Psoas muscle (tissue), 8 donors: ENCODE measurements around the gene CACNA1F. TPM values are rescaled to one million over a fixed set of nuclear protein-coding genes. Genes with fewer than 3 reads are reported as not detected.

Experiments
- ATAC-seq, 4 donors: fragments of 200-7000 bp; cut with Tn5 transposase; one replicate each; pipeline ENCODE4 v1.9.1; 2020; ENCODE audit warnings: moderate library complexity in 3 of 4, mild to moderate bottlenecking in 2 of 4
- DNase-seq, 2 donors: peaks; one replicate each; pipeline ENCODE4 v3.0.0-alpha.2; 2020
- H3K27ac ChIP-seq: fragments of 200-600 bp; one replicate; pipeline ENCODE4 v1.8.0; 2022
- H3K27me3 ChIP-seq, 3 donors: fragments of 200-600 bp in 1 of 3; one replicate each; pipeline versions ENCODE4 v1.6.1 to v1.8.0; 2013 to 2022; ENCODE audit warnings: low read length in 2 of 3, mild to moderate bottlenecking in 2 of 3, moderate library complexity in 1 of 3; ENCODE audit not compliant: insufficient read depth in 3 of 3
- H3K36me3 ChIP-seq, 2 donors: fragments of 200-600 bp in 1 of 2; one replicate each; pipeline versions ENCODE4 v1.6.1 to v1.8.0; 2013 to 2022; ENCODE audit warnings: low read depth in 1 of 2, mild to moderate bottlenecking in 1 of 2, moderate library complexity in 1 of 2; ENCODE audit not compliant: insufficient read depth in 1 of 2
- H3K4me1 ChIP-seq: fragments of 200-600 bp; one replicate; pipeline ENCODE4 v1.8.0; 2022
- H3K4me3 ChIP-seq: fragments of 200-600 bp; one replicate; pipeline ENCODE4 v1.8.0; 2022; ENCODE audit warnings: mild to moderate bottlenecking
- H3K9me3 ChIP-seq: fragments of 200-600 bp; one replicate; pipeline ENCODE4 v1.8.0; 2022
- WGBS, 3 donors: extraction: QIAGEN DNeasy Blood & Tissue Kit; methylation state at CpG; one replicate each; pipeline versions ENCODE4 v1.1.6 to v1.1.7; 2013; 5-methylcytosine and 5-hydroxymethylcytosine counted together
- intact Hi-C, 2 donors: fragments of 100-400 bp; cut with DNase I; formaldehyde crosslinking; loops; one replicate each; pipeline versions ENCODE4 v1.11.0 to v1.14.2; 2022
- polyA plus RNA-seq, 3 donors: library from polyadenylated mRNA; stranded (reverse); fragments of 200-250 nt; gene quantifications; one replicate each; pipeline ENCODE4 v1.2.3, GENCODE V29; 2013
- total RNA-seq, 4 donors: library from RNA; stranded (reverse); fragmentation: NEBNext Ultra II Directional in 2 of 4; extraction: Animal tissue kit (Norgen Biotek cat#: 25700) in 2 of 4; gene quantifications; one replicate each; pipeline versions ENCODE4 v1.2.1 to v1.2.4, GENCODE V29; 2021 to 2023
- TF ChIP-seq, protein P1 (sequence below): fragments of 200-600 bp; IDR thresholded peaks from one replicate; pipeline ENCODE4 v1.8.0; 2022; ENCODE audit warnings: antibody characterized with exemption
- donor health status: healthy with polysubstance abuse.
- donor health status: DM: no; HTN: no; CAD: no; lungs with moderate emphysema.
- donor health status: Bipolar disorder and iron deficiency.
- donor health status: healthy.
- donor health status: DM: yes; HTN: yes; CAD: no.
- donor health status: DM: no; HTN: no; CAD: no.
- donor health status: DM: no; HTN: no; CAD: no.
- donor health status: DM: yes; HTN: yes; CAD: no.

The CACNA1F gene
- total and polyA plus RNA-seq, 7 donors: 0.01 to 0.12 (median 0.03) TPM; not detected in 3

DNA sequence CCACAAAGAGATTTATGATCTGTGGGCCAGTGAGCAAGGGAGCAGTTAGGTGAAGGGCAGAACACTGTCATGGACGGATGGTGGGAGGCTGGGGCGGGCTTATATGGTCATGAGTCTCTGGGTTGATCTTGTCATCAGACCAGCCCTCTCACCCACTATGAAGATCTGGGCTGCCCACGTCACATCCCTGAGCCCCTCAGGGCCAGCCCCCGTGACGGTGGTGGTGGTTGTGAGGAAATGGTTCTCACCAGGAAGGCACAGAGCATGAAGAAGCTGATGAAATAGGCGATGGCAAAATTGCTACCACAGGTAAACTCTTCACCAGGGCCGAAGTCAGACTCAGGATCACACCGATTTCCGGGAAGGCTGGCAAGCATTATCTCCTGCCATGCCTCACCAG, 22.1 kb downstream of the CACNA1F start:
- WGBS, 3 donors: 77 to 82% (median 81%) methylated on average over 6 to 9 of the region's 9 CpGs
- ATAC-seq (no peak), DNase-seq (no peak)
- Histone ChIP-seq H3K4me1 (no peaks in the 10 kb centered on the region), H3K9me3 (no peaks in the 10 kb centered on the region), H3K36me3 (no peaks in the 10 kb centered on the region), H3K27me3 (peaks cover 0 to 19% (median 0%) of the 10 kb centered on the region in 3 donors), H3K27ac (no peak overlapping the region), H3K4me3 (no peak overlapping the region)
- intact Hi-C loops: no loop called here
- TF ChIP-seq, protein P1, sequence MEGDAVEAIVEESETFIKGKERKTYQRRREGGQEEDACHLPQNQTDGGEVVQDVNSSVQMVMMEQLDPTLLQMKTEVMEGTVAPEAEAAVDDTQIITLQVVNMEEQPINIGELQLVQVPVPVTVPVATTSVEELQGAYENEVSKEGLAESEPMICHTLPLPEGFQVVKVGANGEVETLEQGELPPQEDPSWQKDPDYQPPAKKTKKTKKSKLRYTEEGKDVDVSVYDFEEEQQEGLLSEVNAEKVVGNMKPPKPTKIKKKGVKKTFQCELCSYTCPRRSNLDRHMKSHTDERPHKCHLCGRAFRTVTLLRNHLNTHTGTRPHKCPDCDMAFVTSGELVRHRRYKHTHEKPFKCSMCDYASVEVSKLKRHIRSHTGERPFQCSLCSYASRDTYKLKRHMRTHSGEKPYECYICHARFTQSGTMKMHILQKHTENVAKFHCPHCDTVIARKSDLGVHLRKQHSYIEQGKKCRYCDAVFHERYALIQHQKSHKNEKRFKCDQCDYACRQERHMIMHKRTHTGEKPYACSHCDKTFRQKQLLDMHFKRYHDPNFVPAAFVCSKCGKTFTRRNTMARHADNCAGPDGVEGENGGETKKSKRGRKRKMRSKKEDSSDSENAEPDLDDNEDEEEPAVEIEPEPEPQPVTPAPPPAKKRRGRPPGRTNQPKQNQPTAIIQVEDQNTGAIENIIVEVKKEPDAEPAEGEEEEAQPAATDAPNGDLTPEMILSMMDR: no peak

DNA sequence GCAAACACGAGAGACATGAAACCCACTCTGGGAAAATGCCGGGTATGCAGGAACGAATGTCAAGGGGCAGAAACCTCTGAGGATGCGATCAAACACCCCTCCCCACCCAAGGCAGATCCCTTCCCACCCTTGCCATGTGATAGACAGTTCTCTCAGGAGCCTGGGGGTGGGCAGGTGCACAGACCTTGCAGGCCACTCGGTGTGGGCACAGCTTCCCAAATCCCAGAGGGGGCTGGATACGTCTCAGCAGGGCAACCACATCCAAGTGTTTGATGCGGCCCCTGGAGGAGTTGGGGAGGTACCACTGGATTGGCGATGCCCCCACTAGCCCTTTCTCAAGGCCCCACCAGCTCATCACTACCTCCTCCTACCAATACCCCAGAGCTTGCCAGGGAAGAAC, 22.7 kb downstream of the CACNA1F start:
- no peak overlapping the region for H3K4me3 ChIP-seq
- H3K27ac ChIP-seq: no peak overlapping the region
- TF ChIP-seq, protein P1: no peak
- WGBS, 3 donors: 53 to 70% (median 60%) methylated on average over 7 to 8 of the region's 8 CpGs
- no peak for DNase-seq
- H3K36me3 ChIP-seq: no peaks in the 10 kb centered on the region
- peaks cover 0 to 19% (median 0%) of the 10 kb centered on the region in 3 donors for H3K27me3 ChIP-seq
- H3K4me1 ChIP-seq: no peaks in the 10 kb centered on the region
- intact Hi-C loops: no loop called here
- no peak for ATAC-seq
- no peaks in the 10 kb centered on the region for H3K9me3 ChIP-seq

DNA sequence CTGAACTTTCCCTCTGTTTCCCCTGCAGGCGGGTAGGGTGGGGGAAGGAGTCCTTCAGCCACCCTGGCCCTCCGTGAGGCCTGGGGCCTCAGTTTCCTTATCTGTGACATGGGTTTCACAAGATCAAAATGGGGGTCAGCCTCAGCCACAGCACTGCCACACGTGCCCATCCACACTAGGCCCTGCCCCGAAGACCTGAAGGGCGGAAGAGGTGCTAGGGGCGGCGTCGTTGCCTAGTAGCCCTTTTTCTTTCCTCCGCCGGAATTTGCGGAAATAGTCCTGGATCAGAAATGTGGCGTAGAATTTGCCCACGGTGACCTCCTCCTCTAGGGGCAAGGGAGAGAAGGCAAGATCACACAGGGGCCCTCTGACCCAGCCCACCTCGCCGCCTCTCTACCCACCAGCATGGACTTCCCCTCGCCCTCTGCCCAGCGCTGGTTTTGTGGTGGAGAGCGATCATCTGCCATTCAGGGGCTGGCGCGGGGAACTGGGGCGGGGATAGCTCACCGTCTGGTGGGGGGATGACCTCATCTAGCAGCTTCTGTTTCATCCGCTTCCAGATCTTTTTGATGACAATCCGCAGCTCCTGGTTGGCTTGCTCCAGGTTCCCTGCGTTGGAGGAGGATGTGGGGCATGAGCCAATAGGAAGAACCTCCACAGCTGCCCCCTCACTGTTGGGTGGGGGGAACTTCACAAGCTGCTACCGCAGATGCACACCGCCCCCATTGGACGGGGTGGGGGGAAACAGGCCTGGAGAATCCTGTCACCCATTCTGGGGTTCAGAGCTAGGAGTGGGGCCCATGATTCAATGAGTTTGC, 23.5 kb downstream of the CACNA1F start:
- Histone ChIP-seq H3K27ac (no peak overlapping the region), H3K4me3 (no peak overlapping the region), H3K9me3 (no peaks in the 10 kb centered on the region), H3K36me3 (no peaks in the 10 kb centered on the region), H3K4me1 (no peaks in the 10 kb centered on the region), H3K27me3 (peaks cover 0 to 19% (median 0%) of the 10 kb centered on the region in 3 donors)
- ATAC-seq: no peak
- 21 to 49% (median 31%) methylated on average over 20 to 28 of the region's 28 CpGs for WGBS, 3 donors
- TF ChIP-seq, protein P1: no peak
- DNase-seq: no peak
- intact Hi-C loops: no loop called here

DNA sequence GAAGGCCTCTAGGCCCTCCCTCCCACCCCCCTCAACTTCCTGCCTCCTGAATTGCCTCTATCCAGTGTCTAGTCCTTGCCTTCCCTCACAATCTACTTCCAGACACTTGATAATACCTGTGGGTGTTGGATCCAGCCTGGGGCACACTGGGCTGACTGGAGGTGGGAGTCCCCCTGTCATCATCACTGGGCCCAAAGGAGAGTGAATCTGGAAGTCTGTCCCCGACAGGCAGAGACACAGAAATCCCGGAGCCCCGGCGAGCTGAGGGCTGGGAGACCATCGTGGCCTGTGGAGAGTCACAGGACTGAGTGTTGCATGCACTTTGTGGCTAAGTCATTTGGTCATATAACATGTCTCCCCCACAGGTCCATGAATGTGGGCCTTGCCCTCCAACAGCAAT, 24.7 kb downstream of the CACNA1F start:
- Histone ChIP-seq H3K9me3 (no peaks in the 10 kb centered on the region), H3K4me1 (no peaks in the 10 kb centered on the region), H3K27me3 (peaks cover 0 to 19% (median 0%) of the 10 kb centered on the region in 3 donors), H3K4me3 (no peak overlapping the region), H3K27ac (no peak overlapping the region), H3K36me3 (no peaks in the 10 kb centered on the region)
- intact Hi-C loops: no loop called here
- ATAC-seq: no peak
- no peak for DNase-seq
- TF ChIP-seq, protein P1: no peak
- 89 to 94% (median 91%) methylated on average over 5 of the region's 5 CpGs for WGBS, 3 donors

DNA sequence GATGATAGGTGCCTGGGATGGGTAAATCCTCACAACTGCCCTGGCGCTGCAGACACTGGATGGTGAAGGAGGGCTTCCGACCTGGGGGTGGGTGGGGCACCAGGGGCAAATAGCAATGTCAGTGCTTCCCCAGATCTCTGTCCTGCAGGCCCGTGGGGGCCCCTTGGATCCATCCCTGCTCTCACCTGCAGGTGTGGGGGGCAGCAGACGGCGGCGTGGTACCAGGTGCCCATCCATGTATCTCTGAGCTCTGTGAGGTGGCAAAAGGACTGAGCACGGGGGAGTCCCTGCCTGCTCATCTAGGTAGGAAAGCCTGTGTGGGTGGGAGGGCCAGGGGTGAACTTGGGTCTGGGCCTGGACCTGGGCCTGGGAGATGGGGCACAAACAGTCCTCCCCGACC, 26.6 kb downstream of the CACNA1F start:
- Histone ChIP-seq H3K36me3 (no peaks in the 10 kb centered on the region), H3K4me1 (no peaks in the 10 kb centered on the region), H3K27ac (no peak overlapping the region), H3K4me3 (no peak overlapping the region), H3K27me3 (peaks cover 0 to 13% (median 0%) of the 10 kb centered on the region in 3 donors), H3K9me3 (no peaks in the 10 kb centered on the region)
- 68 to 80% (median 72%) methylated on average over 4 to 8 of the region's 8 CpGs for WGBS, 3 donors
- intact Hi-C loops: no loop called here
- TF ChIP-seq, protein P1: no peak
- ATAC-seq (no peak), DNase-seq (no peak)
